Liver (tissue), 3 donors: ENCODE measurements around the gene ADM5.

Experiments used
- EGR1 ChIP-seq, 2 donors: IDR thresholded peaks; 2 replicates each; pipeline ENCODE4 v1.6.1; 2016 to 2018; ENCODE audit warnings: antibody characterized with exemption in 2 of 2, low read depth in 2 of 2
- FOXA1 ChIP-seq: IDR thresholded peaks from 2 replicates; pipeline ENCODE4 v1.6.1; 2016; ENCODE audit warnings: antibody characterized with exemption
- GABPA ChIP-seq, 2 donors: IDR thresholded peaks in 1 of 2; conservative IDR thresholded peaks in 1 of 2; 2 replicates each; pipeline ENCODE4 v1.6.1; 2016; ENCODE audit warnings: antibody characterized with exemption in 2 of 2, mild to moderate bottlenecking in 1 of 2, moderate library complexity in 1 of 2
- JUND ChIP-seq, 2 donors: IDR thresholded peaks; 2 replicates each; pipeline ENCODE4 v1.6.1; 2016; ENCODE audit warnings: antibody characterized with exemption in 2 of 2
- RAD21 ChIP-seq, 2 donors: IDR thresholded peaks; 2 replicates each; pipeline ENCODE4 v1.6.1; 2016; ENCODE audit warnings: antibody characterized with exemption in 2 of 2, mild to moderate bottlenecking in 2 of 2
- SP1 ChIP-seq: IDR thresholded peaks from 2 replicates; pipeline ENCODE4 v1.6.1; 2018; ENCODE audit warnings: antibody characterized with exemption, mild to moderate bottlenecking
- TAF1 ChIP-seq: conservative IDR thresholded peaks from 2 replicates; pipeline ENCODE4 v1.6.1; 2016; ENCODE audit warnings: antibody characterized with exemption, mild to moderate bottlenecking
- YY1 ChIP-seq: IDR thresholded peaks from 2 replicates; pipeline ENCODE4 v1.6.1; 2016; ENCODE audit warnings: antibody characterized with exemption, mild to moderate bottlenecking
- TF ChIP-seq, protein P1 (sequence below): fragments of 150-350 bp; IDR thresholded peaks from 2 replicates; pipeline ENCODE4 v1.5.1; 2017; ENCODE audit warnings: improper control_type of control experiment, low read depth, low read length; ENCODE audit not compliant: missing input control
- TF ChIP-seq, protein P2 (sequence below): IDR thresholded peaks from 2 replicates; pipeline ENCODE4 v1.6.1; 2016; ENCODE audit warnings: antibody characterized with exemption, mild to moderate bottlenecking
- TF ChIP-seq, protein P3 (sequence below): IDR thresholded peaks from 2 replicates; pipeline ENCODE4 v1.6.1; 2016; ENCODE audit warnings: antibody characterized with exemption
- TF ChIP-seq, protein P4 (sequence below): IDR thresholded peaks from 2 replicates; pipeline ENCODE4 v1.6.1; 2016; ENCODE audit warnings: antibody characterized with exemption
- donor health status: healthy.
- donor health status: healthy.

DNA sequence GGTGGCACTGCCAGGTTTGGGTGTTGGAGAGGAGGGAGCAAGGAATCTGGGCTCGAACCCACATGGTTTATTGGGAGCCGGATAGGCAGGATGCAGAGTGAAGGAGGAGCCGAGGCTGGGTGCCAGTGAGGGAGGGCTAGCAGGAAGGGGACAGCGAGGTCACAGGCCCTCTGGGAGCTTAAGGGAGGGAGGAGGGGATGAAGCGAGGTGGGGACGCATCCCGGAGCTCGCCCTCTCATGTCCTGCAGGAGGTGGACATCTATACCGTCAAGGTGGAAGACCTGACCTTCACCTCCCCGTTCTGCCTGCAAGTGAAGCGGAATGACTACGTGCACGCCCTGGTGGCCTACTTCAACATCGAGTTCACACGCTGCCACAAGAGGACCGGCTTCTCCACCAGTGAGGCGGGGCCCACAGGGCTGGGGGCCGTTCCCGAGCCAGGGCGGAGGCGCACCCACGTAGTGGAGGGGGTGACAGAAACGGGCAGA is 3.5 kb upstream of the ADM5 start:
- TF ChIP-seq, protein P1, sequence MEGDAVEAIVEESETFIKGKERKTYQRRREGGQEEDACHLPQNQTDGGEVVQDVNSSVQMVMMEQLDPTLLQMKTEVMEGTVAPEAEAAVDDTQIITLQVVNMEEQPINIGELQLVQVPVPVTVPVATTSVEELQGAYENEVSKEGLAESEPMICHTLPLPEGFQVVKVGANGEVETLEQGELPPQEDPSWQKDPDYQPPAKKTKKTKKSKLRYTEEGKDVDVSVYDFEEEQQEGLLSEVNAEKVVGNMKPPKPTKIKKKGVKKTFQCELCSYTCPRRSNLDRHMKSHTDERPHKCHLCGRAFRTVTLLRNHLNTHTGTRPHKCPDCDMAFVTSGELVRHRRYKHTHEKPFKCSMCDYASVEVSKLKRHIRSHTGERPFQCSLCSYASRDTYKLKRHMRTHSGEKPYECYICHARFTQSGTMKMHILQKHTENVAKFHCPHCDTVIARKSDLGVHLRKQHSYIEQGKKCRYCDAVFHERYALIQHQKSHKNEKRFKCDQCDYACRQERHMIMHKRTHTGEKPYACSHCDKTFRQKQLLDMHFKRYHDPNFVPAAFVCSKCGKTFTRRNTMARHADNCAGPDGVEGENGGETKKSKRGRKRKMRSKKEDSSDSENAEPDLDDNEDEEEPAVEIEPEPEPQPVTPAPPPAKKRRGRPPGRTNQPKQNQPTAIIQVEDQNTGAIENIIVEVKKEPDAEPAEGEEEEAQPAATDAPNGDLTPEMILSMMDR = no peak
- TF ChIP-seq, protein P2, sequence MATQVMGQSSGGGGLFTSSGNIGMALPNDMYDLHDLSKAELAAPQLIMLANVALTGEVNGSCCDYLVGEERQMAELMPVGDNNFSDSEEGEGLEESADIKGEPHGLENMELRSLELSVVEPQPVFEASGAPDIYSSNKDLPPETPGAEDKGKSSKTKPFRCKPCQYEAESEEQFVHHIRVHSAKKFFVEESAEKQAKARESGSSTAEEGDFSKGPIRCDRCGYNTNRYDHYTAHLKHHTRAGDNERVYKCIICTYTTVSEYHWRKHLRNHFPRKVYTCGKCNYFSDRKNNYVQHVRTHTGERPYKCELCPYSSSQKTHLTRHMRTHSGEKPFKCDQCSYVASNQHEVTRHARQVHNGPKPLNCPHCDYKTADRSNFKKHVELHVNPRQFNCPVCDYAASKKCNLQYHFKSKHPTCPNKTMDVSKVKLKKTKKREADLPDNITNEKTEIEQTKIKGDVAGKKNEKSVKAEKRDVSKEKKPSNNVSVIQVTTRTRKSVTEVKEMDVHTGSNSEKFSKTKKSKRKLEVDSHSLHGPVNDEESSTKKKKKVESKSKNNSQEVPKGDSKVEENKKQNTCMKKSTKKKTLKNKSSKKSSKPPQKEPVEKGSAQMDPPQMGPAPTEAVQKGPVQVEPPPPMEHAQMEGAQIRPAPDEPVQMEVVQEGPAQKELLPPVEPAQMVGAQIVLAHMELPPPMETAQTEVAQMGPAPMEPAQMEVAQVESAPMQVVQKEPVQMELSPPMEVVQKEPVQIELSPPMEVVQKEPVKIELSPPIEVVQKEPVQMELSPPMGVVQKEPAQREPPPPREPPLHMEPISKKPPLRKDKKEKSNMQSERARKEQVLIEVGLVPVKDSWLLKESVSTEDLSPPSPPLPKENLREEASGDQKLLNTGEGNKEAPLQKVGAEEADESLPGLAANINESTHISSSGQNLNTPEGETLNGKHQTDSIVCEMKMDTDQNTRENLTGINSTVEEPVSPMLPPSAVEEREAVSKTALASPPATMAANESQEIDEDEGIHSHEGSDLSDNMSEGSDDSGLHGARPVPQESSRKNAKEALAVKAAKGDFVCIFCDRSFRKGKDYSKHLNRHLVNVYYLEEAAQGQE = no peak
- TF ChIP-seq, protein P3, sequence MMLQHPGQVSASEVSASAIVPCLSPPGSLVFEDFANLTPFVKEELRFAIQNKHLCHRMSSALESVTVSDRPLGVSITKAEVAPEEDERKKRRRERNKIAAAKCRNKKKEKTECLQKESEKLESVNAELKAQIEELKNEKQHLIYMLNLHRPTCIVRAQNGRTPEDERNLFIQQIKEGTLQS = no peak
- TF ChIP-seq JUND (IDR thresholded peaks at IDR 0.05) = no peak
- TF ChIP-seq FOXA1 = no peak
- no peak for TF ChIP-seq EGR1 (IDR thresholded peaks at IDR 0.05; ENCODE audit: low read depth in 2 of 2)
- TF ChIP-seq RAD21 (IDR thresholded peaks at IDR 0.05) = no peak
- TF ChIP-seq, protein P4, sequence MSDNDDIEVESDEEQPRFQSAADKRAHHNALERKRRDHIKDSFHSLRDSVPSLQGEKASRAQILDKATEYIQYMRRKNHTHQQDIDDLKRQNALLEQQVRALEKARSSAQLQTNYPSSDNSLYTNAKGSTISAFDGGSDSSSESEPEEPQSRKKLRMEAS = no peak
- TF ChIP-seq GABPA (IDR thresholded peaks at IDR 0.05 in 1 of 2, conservative IDR thresholded peaks at IDR 0.05 in 1 of 2) = no peak
- no peak for TF ChIP-seq SP1
- TF ChIP-seq YY1 = no peak
- no peak for TF ChIP-seq TAF1
